DOHH2 (cell line): ENCODE measurements around the gene KCNIP4.

Source experiments
- H3F3A ChIP-seq: fragments of 200-600 bp; sonication (generic), shearing (Covaris generic); 2 replicates; pipeline ENCODE4 v1.6.0; 2016; ENCODE audit warnings: antibody characterized with exemption, mild to moderate bottlenecking; ENCODE audit not compliant: control insufficient read depth, insufficient read depth
- H3K27ac ChIP-seq: fragments of 200-600 bp; sonication (generic); 2 replicates; pipeline ENCODE4 v1.5.1; 2014; ENCODE audit warnings: low read depth, mild to moderate bottlenecking, low read length, moderate library complexity
- H3K27me3 ChIP-seq: fragments of 200-600 bp; sonication (generic); 2 replicates; pipeline ENCODE4 v1.6.1; 2014; ENCODE audit warnings: mild to moderate bottlenecking, low read length, mixed read lengths; ENCODE audit not compliant: control insufficient read depth
- H3K36me3 ChIP-seq: fragments of 200-600 bp; sonication (generic); 2 replicates; pipeline ENCODE4 v1.6.1; 2014; ENCODE audit warnings: mild to moderate bottlenecking, low read length, moderate library complexity, mixed read lengths; ENCODE audit not compliant: control insufficient read depth
- H3K4me1 ChIP-seq: fragments of 200-600 bp; sonication (generic); 2 replicates; pipeline ENCODE4 v1.6.1; 2014; ENCODE audit warnings: mild to moderate bottlenecking, low read length, mixed read lengths; ENCODE audit not compliant: control insufficient read depth
- H3K4me2 ChIP-seq: fragments of 200-600 bp; sonication (generic); 2 replicates; pipeline ENCODE4 v1.6.0; 2014; ENCODE audit warnings: mild to moderate bottlenecking, low read length, moderate library complexity
- H3K4me3 ChIP-seq: fragments of 200-600 bp; sonication (generic); 2 replicates; pipeline ENCODE4 v1.5.1; 2014; ENCODE audit warnings: mild to moderate bottlenecking, low read length, mixed read lengths
- H3K79me2 ChIP-seq: fragments of 200-600 bp; sonication (generic); 2 replicates; pipeline ENCODE4 v1.6.1; 2014; ENCODE audit warnings: mild to moderate bottlenecking, low read length, mixed read lengths; ENCODE audit not compliant: control insufficient read depth
- H3K9me2 ChIP-seq: fragments of 200-600 bp; sonication (generic); replicated peaks from 2 replicates; pipeline ENCODE4 v1.6.1; 2014; ENCODE audit warnings: mild to moderate bottlenecking, low read length, mixed read lengths; ENCODE audit not compliant: control insufficient read depth
- H3K9me3 ChIP-seq: fragments of 200-600 bp; sonication (generic); 2 replicates; pipeline ENCODE4 v1.6.1; 2014; ENCODE audit warnings: antibody characterized with exemption, low read length, mixed read lengths; ENCODE audit not compliant: control insufficient read depth, insufficient read depth
- H4K20me1 ChIP-seq: fragments of 200-600 bp; sonication (generic); 2 replicates; pipeline ENCODE4 v1.6.0; 2014; ENCODE audit warnings: low read depth, mild to moderate bottlenecking, antibody characterized with exemption, low read length, moderate library complexity; ENCODE audit not compliant: control insufficient read depth, insufficient read depth
- EZH2phosphoT487 ChIP-seq: fragments of 200-600 bp; sonication (generic); IDR thresholded peaks from 2 replicates; pipeline ENCODE4 v1.6.1; 2017; ENCODE audit warnings: borderline replicate concordance, mild to moderate bottlenecking, antibody characterized with exemption, low read length, moderate library complexity, mixed read lengths
- TF ChIP-seq, protein P1 (sequence below): fragments of 200-600 bp; sonication (generic); IDR thresholded peaks from one replicate; pipeline ENCODE4 v1.5.1; 2014; ENCODE audit warnings: antibody characterized with exemption, mild to moderate bottlenecking, low read depth, low read length; ENCODE audit not compliant: poor library complexity, severe bottlenecking

The KCNIP4 gene

DNA sequence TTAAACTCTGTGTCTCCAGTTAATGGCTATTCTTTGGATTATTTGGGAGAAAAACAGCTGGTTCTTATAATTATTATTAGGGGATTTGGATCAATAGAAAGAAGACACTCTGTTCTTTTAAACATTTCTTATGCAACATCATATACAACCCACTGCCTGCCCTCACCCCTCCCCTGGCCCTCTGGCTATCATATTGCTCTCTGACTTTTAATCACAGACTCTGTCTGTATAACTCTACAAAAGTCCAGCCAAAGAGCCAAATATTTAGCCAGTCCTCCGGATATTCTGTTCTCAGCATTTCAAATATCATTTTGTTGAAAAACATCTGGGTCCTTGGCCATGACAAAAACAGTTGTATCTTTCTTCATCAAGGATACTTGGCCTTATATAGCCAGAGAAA lies 1267.3 kb downstream of the KCNIP4 start:
- Histone ChIP-seq H3K9me3 (no peaks in the 10 kb centered on the region), H3K79me2 (no peaks in the 10 kb centered on the region), H3K4me3 (no peak overlapping the region), H3K4me1 (no peaks in the 10 kb centered on the region), H3K9me2 (no peaks in the 10 kb centered on the region), H3K27me3 (no peaks in the 10 kb centered on the region; the same call in 1 of the 2 replicates), H3K36me3 (no peaks in the 10 kb centered on the region), H4K20me1 (no peaks in the 10 kb centered on the region), H3K4me2 (no peak overlapping the region), H3K27ac (no peak overlapping the region), H3F3A (no peaks in the 10 kb centered on the region)
- TF ChIP-seq EZH2phosphoT487: no peak
- TF ChIP-seq, protein P1, sequence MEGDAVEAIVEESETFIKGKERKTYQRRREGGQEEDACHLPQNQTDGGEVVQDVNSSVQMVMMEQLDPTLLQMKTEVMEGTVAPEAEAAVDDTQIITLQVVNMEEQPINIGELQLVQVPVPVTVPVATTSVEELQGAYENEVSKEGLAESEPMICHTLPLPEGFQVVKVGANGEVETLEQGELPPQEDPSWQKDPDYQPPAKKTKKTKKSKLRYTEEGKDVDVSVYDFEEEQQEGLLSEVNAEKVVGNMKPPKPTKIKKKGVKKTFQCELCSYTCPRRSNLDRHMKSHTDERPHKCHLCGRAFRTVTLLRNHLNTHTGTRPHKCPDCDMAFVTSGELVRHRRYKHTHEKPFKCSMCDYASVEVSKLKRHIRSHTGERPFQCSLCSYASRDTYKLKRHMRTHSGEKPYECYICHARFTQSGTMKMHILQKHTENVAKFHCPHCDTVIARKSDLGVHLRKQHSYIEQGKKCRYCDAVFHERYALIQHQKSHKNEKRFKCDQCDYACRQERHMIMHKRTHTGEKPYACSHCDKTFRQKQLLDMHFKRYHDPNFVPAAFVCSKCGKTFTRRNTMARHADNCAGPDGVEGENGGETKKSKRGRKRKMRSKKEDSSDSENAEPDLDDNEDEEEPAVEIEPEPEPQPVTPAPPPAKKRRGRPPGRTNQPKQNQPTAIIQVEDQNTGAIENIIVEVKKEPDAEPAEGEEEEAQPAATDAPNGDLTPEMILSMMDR: no peak

DNA sequence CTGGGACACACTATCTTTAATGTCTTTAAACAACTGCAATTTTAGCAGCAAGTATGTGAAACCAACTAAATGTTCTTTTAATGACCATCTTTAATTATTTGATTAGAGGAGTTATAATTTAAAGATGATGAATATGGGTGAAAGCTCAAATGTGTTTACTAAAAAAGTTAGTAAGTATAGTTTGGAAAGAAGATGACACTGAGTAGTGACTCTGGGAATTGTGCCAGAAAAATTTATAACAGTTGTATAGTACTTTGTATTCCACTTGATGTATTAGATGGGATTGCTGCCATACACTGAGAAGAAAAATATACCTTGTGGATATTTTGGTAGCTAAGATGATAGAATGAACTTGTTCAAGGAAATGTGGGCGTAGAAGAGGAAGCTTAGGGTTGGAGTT lies 1267.8 kb downstream of the KCNIP4 start:
- no peak overlapping the region for H3K27ac ChIP-seq
- no peaks in the 10 kb centered on the region for H3K4me1 ChIP-seq
- no peaks in the 10 kb centered on the region for H3K9me2 ChIP-seq
- no peaks in the 10 kb centered on the region for H3K36me3 ChIP-seq
- TF ChIP-seq, protein P1: no peak
- TF ChIP-seq EZH2phosphoT487: no peak
- H3K9me3 ChIP-seq: no peaks in the 10 kb centered on the region
- no peak overlapping the region for H3K4me3 ChIP-seq
- no peaks in the 10 kb centered on the region; the same call in 1 of the 2 replicates for H3K27me3 ChIP-seq
- H3F3A ChIP-seq: no peaks in the 10 kb centered on the region
- H4K20me1 ChIP-seq: no peaks in the 10 kb centered on the region
- no peaks in the 10 kb centered on the region for H3K79me2 ChIP-seq
- no peak overlapping the region for H3K4me2 ChIP-seq

DNA sequence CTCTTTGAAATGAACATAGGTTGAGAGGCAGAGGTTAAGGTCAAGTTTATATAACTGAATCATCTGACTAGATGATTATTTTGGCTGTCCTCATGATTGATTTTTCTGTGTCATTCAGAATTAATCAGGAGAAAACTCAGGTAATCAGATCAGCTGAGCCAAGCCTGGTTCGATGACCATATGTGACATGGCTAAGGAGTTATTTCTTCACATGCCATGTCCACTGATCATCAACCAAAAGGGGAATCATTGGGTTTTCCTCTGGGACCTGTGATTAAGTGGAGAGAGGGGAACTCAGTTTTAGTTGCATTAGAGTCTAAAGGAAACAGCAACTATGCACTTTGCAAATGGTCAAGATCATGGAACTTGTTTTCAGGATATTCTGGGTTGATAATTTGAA lies 1268.6 kb downstream of the KCNIP4 start:
- Histone ChIP-seq H3K79me2 (no peaks in the 10 kb centered on the region), H4K20me1 (no peaks in the 10 kb centered on the region), H3K4me1 (no peaks in the 10 kb centered on the region), H3K36me3 (no peaks in the 10 kb centered on the region), H3K27me3 (no peaks in the 10 kb centered on the region; the same call in 1 of the 2 replicates), H3K27ac (no peak overlapping the region), H3K9me3 (no peaks in the 10 kb centered on the region), H3K9me2 (no peaks in the 10 kb centered on the region), H3K4me2 (no peak overlapping the region), H3F3A (no peaks in the 10 kb centered on the region), H3K4me3 (no peak overlapping the region)
- TF ChIP-seq, protein P1: no peak
- no peak for TF ChIP-seq EZH2phosphoT487
